OCI-M1 (cell line): ENCODE measurements around the gene CUBN.

Source experiments
- DNase-seq: peaks from one replicate; lab custom pipeline; 2025; lab: John Stamatoyannopoulos, UW

CUBN gene

GRCh38 chr10:16820421-16820820 is 309.2 kb downstream of the CUBN start:
- no peak for DNase-seq

GRCh38 chr10:16820018-16820417 is 309.6 kb downstream of the CUBN start:
- DNase-seq, result no peak

GRCh38 chr10:16819436-16819835 is 310.2 kb downstream of the CUBN start:
- no peak for DNase-seq

GRCh38 chr10:16819026-16819425 is 310.6 kb downstream of the CUBN start:
- DNase-seq, result no peak

GRCh38 chr10:16817125-16818019 is 312.2 kb downstream of the CUBN start, which contains the start of gene RSU1:
Gene RSU1 (minus strand): TSS chr10:16817424. CDS start chr10:16817081, 343 bp downstream.
- peak; percentile 100 for DNase-seq

GRCh38 chr10:16816830-16817124 is 312.8 kb downstream of the CUBN start:
- no peak for DNase-seq

GRCh38 chr10:16816171-16816570 is 313.4 kb downstream of the CUBN start:
- DNase-seq, result peak; percentile 54

GRCh38 chr10:16814012-16814411 is 315.6 kb downstream of the CUBN start:
- no peak for DNase-seq

GRCh38 chr10:16812676-16813075 is 316.9 kb downstream of the CUBN start:
- no peak for DNase-seq

GRCh38 chr10:16811765-16812164 is 317.8 kb downstream of the CUBN start:
- DNase-seq, result no peak

- DNase-seq, result no peak
Observed at GRCh38 chr10:16811292-16811691, 318.3 kb downstream of the CUBN start.

GRCh38 chr10:16809074-16809718 is 320.4 kb downstream of the CUBN start:
- peak; percentile 75 for DNase-seq

GRCh38 chr10:16804123-16804522 is 325.5 kb downstream of the CUBN start:
- no peak for DNase-seq

- no peak for DNase-seq
Observed at GRCh38 chr10:16803464-16803863, 326.1 kb downstream of the CUBN start.

- no peak for DNase-seq
Observed at GRCh38 chr10:16799621-16800020, 330.0 kb downstream of the CUBN start.

GRCh38 chr10:16798571-16798970 is 331.0 kb downstream of the CUBN start:
- DNase-seq, result no peak

GRCh38 chr10:16795410-16796073 is 334.1 kb downstream of the CUBN start:
- no peak for DNase-seq

GRCh38 chr10:16794005-16794404 is 335.6 kb downstream of the CUBN start:
- DNase-seq, result no peak

GRCh38 chr10:16792675-16793074 is 336.9 kb downstream of the CUBN start:
- no peak for DNase-seq

GRCh38 chr10:16789765-16790164 is 339.8 kb downstream of the CUBN start:
- no peak for DNase-seq

- DNase-seq, result no peak
Observed at GRCh38 chr10:16789261-16789660, 340.4 kb downstream of the CUBN start.

GRCh38 chr10:16788778-16789177 is 340.8 kb downstream of the CUBN start:
- no peak for DNase-seq

GRCh38 chr10:16788125-16788524 is 341.5 kb downstream of the CUBN start:
- DNase-seq, result no peak
